Activated CD4-positive, CD25-positive, alpha-beta regulatory T cell treated with anti-CD3 and anti-CD28 coated beads, Interleukin-2, amount 50 U/mL, for 24 hours (primary cell): Measurements from ENCODE around the gene MUC5AC.
"Not testable (repeated sequence)": the region's sequence is repeated elsewhere in the genome, so short reads cannot be mapped to it uniquely, and the experiment has no call there.

Source experiments
- ATAC-seq, 2 donors: fragments of 150-1000 bp; cut with Tn5 transposase; one replicate each; pipeline ENCODE4 v1.10.0; 2021; ENCODE audit warnings: mild to moderate bottlenecking in 1 of 2, moderate library complexity in 1 of 2

Gene MUC5AC

GRCh38 chr11:1163911-1164735 lies 6.4 kb downstream of the MUC5AC start:
- ATAC-seq = no peak

- not testable (repeated sequence) for ATAC-seq
These were observed 7.1 kb downstream of the MUC5AC start for GRCh38 chr11:1164779-1165255.

- no peak for ATAC-seq
These were observed 7.7 kb downstream of the MUC5AC start for GRCh38 chr11:1165256-1166041.

- ATAC-seq = no peak
These were observed 9.5 kb downstream of the MUC5AC start for GRCh38 chr11:1167256-1167655.

- no peak for ATAC-seq
These were observed 10.0 kb downstream of the MUC5AC start for GRCh38 chr11:1167751-1168231.

GRCh38 chr11:1168256-1168655 lies 10.5 kb downstream of the MUC5AC start:
- ATAC-seq = no peak

- ATAC-seq = no peak
These were observed 11.0 kb downstream of the MUC5AC start for GRCh38 chr11:1168721-1169161.

GRCh38 chr11:1171223-1171984 lies 13.7 kb downstream of the MUC5AC start:
- ATAC-seq = no peak

GRCh38 chr11:1171985-1172728 lies 14.4 kb downstream of the MUC5AC start:
- ATAC-seq = no peak

- ATAC-seq = no peak
These were observed 15.0 kb downstream of the MUC5AC start for GRCh38 chr11:1172729-1173117.

GRCh38 chr11:1173396-1173795 lies 15.6 kb downstream of the MUC5AC start:
- ATAC-seq = not testable (repeated sequence)

GRCh38 chr11:1174441-1175370 lies 17.0 kb downstream of the MUC5AC start:
- no peak for ATAC-seq

GRCh38 chr11:1175461-1176223 lies 17.9 kb downstream of the MUC5AC start:
- no peak for ATAC-seq

- ATAC-seq = no peak
These were observed 18.7 kb downstream of the MUC5AC start for GRCh38 chr11:1176224-1177019.

GRCh38 chr11:1177020-1177770 lies 19.4 kb downstream of the MUC5AC start:
- ATAC-seq = no peak

- ATAC-seq = no peak
These were observed 20.0 kb downstream of the MUC5AC start for GRCh38 chr11:1177771-1178090.

GRCh38 chr11:1178201-1178885 lies 20.6 kb downstream of the MUC5AC start:
- no peak for ATAC-seq

GRCh38 chr11:1178906-1179305 lies 21.2 kb downstream of the MUC5AC start:
- no peak for ATAC-seq
